HCT116 (cell line): ENCODE results near the gene IQCH. TPM values are rescaled to one million over a fixed set of nuclear protein-coding genes. Genes with fewer than 3 reads are reported as not detected.

Source experiments
- ATAC-seq: fragments of 200-7000 bp; cut with Tn5 transposase; 2 replicates; pipeline ENCODE4 v1.9.1; 2020; ENCODE audit warnings: mild to moderate bottlenecking, moderate library complexity
- BruUV-seq: library from RNA; stranded (reverse); fragments of 400-500 nt; replicated peaks from 2 replicates; lab custom pipeline; 2021; lab: Mats Ljungman, UMichigan
- CTCF ChIA-PET: fragments of 300-600 bp; sonication (Branson Sonifier 250); formaldehyde crosslinking; loops from one replicate; lab custom pipeline; 2021; ENCODE audit warnings: antibody characterized with exemption; lab: Charles Lee
- POLR2A ChIA-PET: fragments of 300-600, 350-600 bp; sonication (Branson Sonifier 250); formaldehyde crosslinking; loops from one replicate; lab custom pipeline; 2021; ENCODE audit warnings: antibody characterized with exemption; lab: Charles Lee
- RAD21 ChIA-PET, 2 experiments: fragments of 300-600 bp; sonication (Branson Sonifier 250); formaldehyde crosslinking; loops; one replicate each; lab custom pipeline; 2023; ENCODE audit warnings: low total read pairs in 2 of 2; ENCODE audit not compliant: uncharacterized antibody in 2 of 2, unreplicated experiment in 2 of 2, low non-redundant PET in 1 of 2; lab: Charles Lee
- DNase-seq: peaks from one replicate; pipeline ENCODE4 v3.0.0-alpha.2; 2010; ENCODE audit warnings: low read depth, low spot score
- H2AFZ ChIP-seq: fragments of 200-600 bp; shearing (Covaris generic), sonication (generic); 2 replicates; pipeline ENCODE4 v1.6.1; 2017; ENCODE audit warnings: low read depth, mixed run types, mixed read lengths, antibody characterized with exemption, low read length; ENCODE audit not compliant: poor library complexity, severe bottlenecking
- H3K27ac ChIP-seq: 2 replicates; pipeline ENCODE4 v1.5.1; 2012; ENCODE audit warnings: low read depth, low read length
- H3K27me3 ChIP-seq: fragments of 200-600 bp; sonication (generic); 2 replicates; pipeline ENCODE4 v1.6.1; 2016; ENCODE audit warnings: mixed run types, low read length, mixed read lengths; ENCODE audit not compliant: insufficient read depth
- H3K36me3 ChIP-seq, 2 experiments: fragments of 200-500 bp in 1 of 2; fragments of 200-600 bp in 1 of 2; sonication (Bioruptor generic) in 1 of 2; sonication (generic) in 1 of 2; 2 replicates each; pipeline versions ENCODE4 v1.5.1 to v1.6.1; 2014 to 2016; ENCODE audit warnings: low read length in 2 of 2, inconsistent platforms in 1 of 2, mixed read lengths in 1 of 2, mixed run types in 1 of 2; ENCODE audit not compliant: insufficient read depth in 2 of 2, control insufficient read depth in 1 of 2
- H3K4me1 ChIP-seq, 2 experiments: fragments of 200-600 bp in 1 of 2; sonication (generic) in 1 of 2; 2 replicates each; pipeline versions ENCODE4 v1.5.1 to v1.6.1; 2012 to 2017; ENCODE audit warnings: low read length in 2 of 2, inconsistent platforms in 1 of 2, mild to moderate bottlenecking in 1 of 2, mixed read lengths in 1 of 2, mixed run types in 1 of 2, moderate library complexity in 1 of 2; ENCODE audit not compliant: insufficient read depth in 2 of 2, control insufficient read depth in 1 of 2
- H3K4me2 ChIP-seq: fragments of 200-600 bp; sonication (generic); 2 replicates; pipeline ENCODE4 v1.6.1; 2017; ENCODE audit warnings: mixed run types, low read length, mixed read lengths
- H3K4me3 ChIP-seq, 2 experiments: fragments of 200-600 bp in 1 of 2; sonication (generic) in 1 of 2; replicated peaks in 1 of 2; 2 replicates each; pipeline ENCODE4 v1.5.1; 2011 to 2016; ENCODE audit warnings: low read length in 2 of 2, control low read depth in 1 of 2, low read depth in 1 of 2, mild to moderate bottlenecking in 1 of 2, mixed read lengths in 1 of 2, mixed run types in 1 of 2
- H3K79me2 ChIP-seq: fragments of 200-600 bp; sonication (generic); 2 replicates; pipeline ENCODE4 v1.6.1; 2017; ENCODE audit warnings: mild to moderate bottlenecking, mixed run types, low read length, moderate library complexity, mixed read lengths; ENCODE audit not compliant: insufficient read depth
- H3K9ac ChIP-seq: fragments of 200-600 bp; sonication (generic); 2 replicates; pipeline ENCODE4 v1.6.1; 2016; ENCODE audit warnings: low read length, mixed read lengths
- H3K9me2 ChIP-seq: fragments of 200-600 bp; sonication (generic), shearing (Covaris generic); 2 replicates; pipeline ENCODE4 v1.6.1; 2017; ENCODE audit warnings: mixed run types, mild to moderate bottlenecking, moderate library complexity; ENCODE audit not compliant: insufficient read depth
- H3K9me3 ChIP-seq, 2 experiments: fragments of 200-500 bp in 1 of 2; fragments of 200-600 bp in 1 of 2; sonication (Bioruptor generic) in 1 of 2; sonication (generic) in 1 of 2; 2 replicates each; pipeline ENCODE4 v1.6.1; 2014 to 2017; ENCODE audit warnings: low read length in 2 of 2, mixed read lengths in 2 of 2, inconsistent platforms in 1 of 2, low read depth in 1 of 2, mild to moderate bottlenecking in 1 of 2, mixed run types in 1 of 2, moderate library complexity in 1 of 2; ENCODE audit not compliant: control insufficient read depth in 1 of 2, insufficient read depth in 1 of 2
- H4K20me1 ChIP-seq: fragments of 200-600 bp; sonication (generic), shearing (Covaris generic); 2 replicates; pipeline ENCODE4 v1.6.1; 2017; ENCODE audit warnings: mixed run types, mild to moderate bottlenecking, moderate library complexity; ENCODE audit not compliant: insufficient read depth
- CBX3 ChIP-seq: IDR thresholded peaks from 2 replicates; pipeline ENCODE4 v1.6.1; 2012; ENCODE audit warnings: low read depth
- EGR1 ChIP-seq: IDR thresholded peaks from 2 replicates; pipeline ENCODE4 v1.6.1; 2012; ENCODE audit warnings: low read depth
- ELF1 ChIP-seq: IDR thresholded peaks from 2 replicates; pipeline ENCODE4 v1.6.1; 2012; ENCODE audit warnings: low read depth, borderline replicate concordance
- POLR2AphosphoS5 ChIP-seq: IDR thresholded peaks from 2 replicates; pipeline ENCODE4 v1.6.1; 2011; ENCODE audit warnings: mild to moderate bottlenecking, low read depth, low read length, moderate library complexity
- TCF7L2 ChIP-seq: IDR thresholded peaks from 2 replicates; pipeline ENCODE4 v1.7.0; 2011; ENCODE audit warnings: borderline replicate concordance, inconsistent platforms; ENCODE audit not compliant: insufficient read depth, insufficient read length; ENCODE audit errors: extremely low read depth
- YY1 ChIP-seq: IDR thresholded peaks from 2 replicates; pipeline ENCODE4 v1.6.1; 2011; ENCODE audit warnings: low read length, low read depth, moderate library complexity, mild to moderate bottlenecking; ENCODE audit not compliant: insufficient replicate concordance; ENCODE audit errors: extremely low read depth
- ZNF274 ChIP-seq: fragments of 200-500 bp; sonication (Bioruptor generic); IDR thresholded peaks from 2 replicates; pipeline ENCODE4 v1.6.1; 2014; ENCODE audit warnings: mild to moderate bottlenecking, low read depth, low read length, inconsistent platforms
- intact Hi-C: fragments of 100-400 bp; cut with micrococcal nuclease; formaldehyde crosslinking; loops from 2 replicates; pipeline ENCODE4 v1.10.0; 2022
- total RNA-seq: library from RNA; stranded (reverse); gene quantifications from one replicate; pipeline ENCODE4 v1.2.1, GENCODE V29; 2021; ENCODE audit not compliant: unreplicated experiment
- TF ChIP-seq, protein P1 (sequence below): IDR thresholded peaks from 2 replicates; pipeline ENCODE4 v1.6.1; 2012

Gene IQCH
- total RNA-seq, 1 experiment from 2014 or later: 4.6 TPM

DNA sequence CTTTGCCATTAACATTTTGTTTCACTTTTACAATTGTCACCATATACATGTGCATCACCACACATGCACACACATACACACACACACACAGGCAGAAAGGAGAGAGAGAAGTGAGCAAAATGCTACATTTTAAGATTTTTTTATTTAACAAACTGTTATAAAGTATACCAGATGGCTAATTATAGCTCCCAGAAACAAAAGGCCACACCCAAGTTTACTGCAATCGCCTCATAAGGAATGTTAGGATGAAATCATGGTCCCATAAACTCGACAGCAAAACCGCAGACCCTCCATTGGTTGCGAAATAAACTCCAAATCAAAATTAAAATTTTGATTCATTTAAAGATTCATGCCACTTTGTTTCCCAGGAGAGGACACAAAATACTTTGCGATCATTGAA, 250.2 kb downstream of the IQCH start:
- no peaks in the 10 kb centered on the region for H3K9me2 ChIP-seq
- H3K9ac ChIP-seq: no peak overlapping the region
- no peak overlapping the region for H3K4me2 ChIP-seq
- H4K20me1 ChIP-seq: no peaks in the 10 kb centered on the region
- no peak for TF ChIP-seq YY1
- TF ChIP-seq ZNF274: no peak
- TF ChIP-seq ELF1: no peak
- TF ChIP-seq POLR2AphosphoS5: no peak
- no peak for TF ChIP-seq EGR1
- TF ChIP-seq CBX3: no peak
- TF ChIP-seq, protein P1, sequence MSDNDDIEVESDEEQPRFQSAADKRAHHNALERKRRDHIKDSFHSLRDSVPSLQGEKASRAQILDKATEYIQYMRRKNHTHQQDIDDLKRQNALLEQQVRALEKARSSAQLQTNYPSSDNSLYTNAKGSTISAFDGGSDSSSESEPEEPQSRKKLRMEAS: no peak
- H3K4me1 ChIP-seq: no peaks in the 10 kb centered on the region
- ChIA-PET RAD21 (no interaction called here), CTCF (no interaction called here), POLR2A (no interaction called here)
- H3K79me2 ChIP-seq: no peaks in the 10 kb centered on the region
- H2AFZ ChIP-seq: no peak overlapping the region
- H3K9me3 ChIP-seq: no peaks in the 10 kb centered on the region
- H3K36me3 ChIP-seq: no peaks in the 10 kb centered on the region
- H3K27me3 ChIP-seq: no peaks in the 10 kb centered on the region
- intact Hi-C loops: no loop called here
- ATAC-seq: no peak
- no peak overlapping the region for H3K4me3 ChIP-seq
- H3K27ac ChIP-seq: no peak overlapping the region
- DNase-seq: no peak
- BruUV-seq: no TSS peak

DNA sequence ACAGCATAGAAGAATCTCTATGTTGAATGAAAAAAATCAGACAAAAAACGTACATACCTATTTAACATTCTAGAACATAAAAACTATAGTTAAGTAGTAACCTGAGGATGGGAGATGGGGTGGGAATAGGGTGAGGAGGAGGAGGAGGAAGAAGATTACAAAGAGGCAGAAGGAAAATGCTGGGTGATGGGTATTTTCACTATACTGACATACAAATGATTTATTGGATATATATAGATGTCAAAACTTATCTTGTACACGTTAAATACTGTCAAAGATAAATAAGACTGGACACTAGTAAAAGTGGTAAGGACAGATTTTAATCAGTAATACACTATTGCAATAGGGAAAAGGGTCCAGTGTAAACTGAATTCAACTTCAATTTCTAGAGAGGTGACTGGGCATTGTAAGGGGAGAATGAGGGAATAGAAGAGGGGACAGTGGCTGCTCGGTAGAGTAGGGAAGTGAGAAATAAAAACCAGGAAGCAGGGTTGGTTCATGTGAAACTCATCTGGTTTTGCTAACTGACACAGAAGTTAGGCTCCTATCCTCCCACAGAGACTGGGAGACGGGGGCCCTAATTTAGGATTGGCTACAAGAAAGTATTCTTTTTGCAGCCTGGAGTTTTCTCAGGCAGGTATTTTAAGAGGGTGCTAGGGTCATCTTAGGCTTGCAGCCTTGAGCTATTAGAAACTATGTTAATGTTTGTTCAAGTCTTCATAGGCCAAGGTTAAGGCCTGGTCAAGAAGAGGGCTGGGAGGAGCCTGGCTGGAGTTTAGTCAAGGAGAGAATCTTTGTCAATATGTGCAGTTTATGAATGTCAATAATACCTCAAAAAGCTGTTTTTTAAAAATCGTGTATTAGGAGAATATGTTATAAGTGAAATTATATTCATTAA, 251.3 kb downstream of the IQCH start:
- no peaks in the 10 kb centered on the region for H3K79me2 ChIP-seq
- no peaks in the 10 kb centered on the region for H3K4me1 ChIP-seq
- ChIA-PET RAD21 (no interaction called here), POLR2A (no interaction called here), CTCF (no interaction called here)
- no peaks in the 10 kb centered on the region for H3K27me3 ChIP-seq
- BruUV-seq: no TSS peak
- TF ChIP-seq ELF1 (no peak), TCF7L2 (no peak)
- no peaks in the 10 kb centered on the region for H3K9me3 ChIP-seq
- DNase-seq (no peak), ATAC-seq (no peak)
- H3K27ac ChIP-seq: no peak overlapping the region
- no peak overlapping the region for H3K4me2 ChIP-seq
- no peaks in the 10 kb centered on the region for H3K9me2 ChIP-seq
- no peaks in the 10 kb centered on the region for H4K20me1 ChIP-seq
- no peak overlapping the region for H3K4me3 ChIP-seq
- no peak overlapping the region for H3K9ac ChIP-seq
- intact Hi-C loops: no loop called here
- no peaks in the 10 kb centered on the region for H3K36me3 ChIP-seq
- no peak overlapping the region for H2AFZ ChIP-seq
